ENCODE data around the gene FBXL2.

FBXL2 gene

DNA sequence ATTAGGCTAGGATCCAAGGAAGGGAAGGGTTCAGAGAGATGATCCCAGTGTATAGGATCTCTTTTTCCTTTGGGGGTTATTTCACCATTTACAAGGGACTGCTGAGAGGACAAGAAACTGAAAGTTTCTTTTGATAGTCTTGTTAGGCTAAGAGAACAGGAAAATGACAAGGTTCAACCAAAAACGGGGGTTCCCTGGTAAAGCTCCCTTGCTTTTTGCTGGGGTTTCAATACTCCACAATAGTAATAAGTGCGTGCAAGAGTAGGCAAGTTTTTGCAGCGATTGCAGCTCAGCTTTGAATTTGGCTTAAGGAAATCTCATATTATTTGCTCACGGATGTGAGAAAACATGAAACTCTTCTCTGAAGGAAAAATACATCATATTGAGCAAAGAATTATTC lies 39.8 kb upstream of the FBXL2 start:
- H3K4me3 ChIP-seq (ENCODE audit: low read depth, low read length): no peak overlapping the region
- TF ChIP-seq CTCF (IDR thresholded peaks at IDR 0.05; ENCODE audit: low read depth, low read length): no peak

GRCh38 chr3:33238923-33239322 lies 38.3 kb upstream of the FBXL2 start:
- no peak overlapping the region for H3K4me3 ChIP-seq (ENCODE audit: low read depth, low read length)
- TF ChIP-seq CTCF (IDR thresholded peaks at IDR 0.05; ENCODE audit: low read depth, low read length): no peak

GRCh38 chr3:33240261-33240660 lies 37.0 kb upstream of the FBXL2 start:
- no peak for TF ChIP-seq CTCF (IDR thresholded peaks at IDR 0.05; ENCODE audit: low read depth, low read length)
- no peak overlapping the region for H3K4me3 ChIP-seq (ENCODE audit: low read depth, low read length)

DNA sequence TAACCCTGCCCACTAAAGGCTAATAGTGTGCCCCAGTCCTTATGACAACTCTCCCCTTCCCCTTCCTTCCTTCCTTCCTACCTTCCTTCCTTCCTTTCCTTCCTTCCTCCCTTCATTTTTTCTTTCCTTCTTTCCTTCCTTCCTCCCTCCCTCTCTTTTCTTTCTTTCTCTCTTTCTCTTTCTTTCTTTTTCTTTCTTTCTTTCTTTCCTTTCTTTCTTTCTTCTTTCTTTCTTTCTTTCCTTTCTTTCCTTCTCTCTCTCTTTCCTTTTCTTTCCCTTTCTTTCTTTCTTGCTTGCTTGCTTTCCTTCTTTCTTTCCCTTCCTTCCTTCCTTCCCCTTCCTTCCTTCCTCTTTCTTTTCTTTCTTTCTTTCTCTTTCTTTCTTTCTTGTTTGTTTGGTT lies 30.5 kb upstream of the FBXL2 start:
- H3K4me3 ChIP-seq (ENCODE audit: low read depth, low read length): no peak overlapping the region
- no peak for TF ChIP-seq CTCF (IDR thresholded peaks at IDR 0.05; ENCODE audit: low read depth, low read length)

DNA sequence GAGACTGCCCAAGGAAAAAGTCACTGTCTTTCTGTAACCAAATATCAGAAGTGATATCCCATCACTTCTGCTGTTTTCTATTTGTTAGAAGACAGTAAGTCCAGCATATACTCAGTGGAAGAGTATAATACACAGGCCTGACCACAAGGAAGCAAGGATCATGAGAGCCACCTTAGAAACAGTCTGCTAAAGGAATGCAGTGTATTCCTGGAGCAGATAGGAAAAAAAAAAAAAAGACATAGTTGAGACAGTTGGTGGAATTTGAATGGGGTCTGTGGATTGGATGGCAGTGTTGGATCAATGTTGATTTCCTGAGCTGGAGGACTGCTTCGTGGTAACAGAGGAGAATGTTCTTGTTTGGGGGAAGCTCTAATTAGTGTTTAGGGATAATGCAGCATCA lies 26.5 kb upstream of the FBXL2 start:
- no peak for TF ChIP-seq CTCF (IDR thresholded peaks at IDR 0.05; ENCODE audit: low read depth, low read length)
- H3K4me3 ChIP-seq (ENCODE audit: low read depth, low read length): no peak overlapping the region

GRCh38 chr3:33256249-33256648 lies 21.0 kb upstream of the FBXL2 start:
- no peak for TF ChIP-seq CTCF (IDR thresholded peaks at IDR 0.05; ENCODE audit: low read depth, low read length)

GRCh38 chr3:33260104-33260503 lies 17.1 kb upstream of the FBXL2 start:
- no peak for TF ChIP-seq CTCF (IDR thresholded peaks at IDR 0.05; ENCODE audit: low read depth, low read length)
- no peak overlapping the region for H3K4me3 ChIP-seq (ENCODE audit: low read depth, low read length)

More at GRCh38 chr3:33256249-33256648, 21.0 kb upstream of the FBXL2 start:
- no peak overlapping the region for H3K4me3 ChIP-seq (ENCODE audit: low read depth, low read length)

Data from WI38 (cell line).